HG02642 (cell line): ENCODE results near the gene GNG3.
A peak's percentile ranks its signal among the peaks of the same experiment; 100 is the strongest.

Experiments used
- ATAC-seq: cut with Tn5 transposase; IDR thresholded peaks from one replicate; pipeline ENCODE4 v1.9.1; 2021; ENCODE audit warnings: mild to moderate bottlenecking; ENCODE audit not compliant: unreplicated experiment, poor library complexity

The GNG3 gene

DNA sequence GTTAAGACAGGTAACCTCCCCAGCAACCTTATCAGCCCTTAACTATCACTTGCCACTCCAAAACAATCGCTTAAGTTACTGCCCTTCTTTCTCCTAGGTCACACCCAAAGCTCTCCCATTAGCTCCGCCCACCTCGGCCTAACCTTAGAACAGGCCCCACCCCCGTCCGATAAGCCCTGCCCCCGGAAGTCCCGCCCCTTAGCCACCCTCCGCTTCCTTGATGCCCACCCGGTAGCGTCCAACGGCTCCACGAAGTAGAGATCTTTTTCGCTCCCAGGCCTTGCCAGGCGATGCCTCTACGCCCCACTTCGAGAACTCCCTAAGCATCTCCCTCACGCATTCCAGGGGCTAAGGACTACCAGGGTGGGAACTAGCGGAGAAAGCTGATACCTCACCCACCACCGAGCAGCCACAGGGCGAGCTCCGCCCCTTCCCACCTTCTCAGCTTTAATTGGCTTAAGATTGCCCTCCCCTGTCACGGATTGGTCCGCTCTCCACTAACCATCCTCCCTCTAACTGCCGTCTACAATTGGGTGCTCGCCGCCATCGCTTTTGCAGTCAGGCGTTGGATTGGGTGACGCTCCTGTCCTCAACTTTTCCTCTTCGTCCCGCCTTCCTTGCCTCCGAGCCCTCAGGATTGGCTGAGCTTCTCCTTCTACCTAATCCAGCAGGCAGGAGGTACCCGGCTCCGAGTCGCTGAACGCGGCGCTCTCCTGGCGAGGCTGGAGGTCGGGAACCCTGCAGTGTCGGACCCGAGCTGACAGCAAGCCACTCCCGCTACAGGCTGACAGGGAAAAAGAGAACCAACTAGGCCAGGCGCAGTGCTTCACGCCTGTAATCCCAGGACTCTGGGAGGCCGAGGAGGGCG is 46.5 kb downstream of the GNG3 start, which contains the start of gene ZBTB3:
Gene ZBTB3 (minus strand): TSS at position 425 of the 868 bp plus-strand sequence. CDS start 496 bp downstream, outside the sequence.
- peak; percentile 96 for ATAC-seq

DNA sequence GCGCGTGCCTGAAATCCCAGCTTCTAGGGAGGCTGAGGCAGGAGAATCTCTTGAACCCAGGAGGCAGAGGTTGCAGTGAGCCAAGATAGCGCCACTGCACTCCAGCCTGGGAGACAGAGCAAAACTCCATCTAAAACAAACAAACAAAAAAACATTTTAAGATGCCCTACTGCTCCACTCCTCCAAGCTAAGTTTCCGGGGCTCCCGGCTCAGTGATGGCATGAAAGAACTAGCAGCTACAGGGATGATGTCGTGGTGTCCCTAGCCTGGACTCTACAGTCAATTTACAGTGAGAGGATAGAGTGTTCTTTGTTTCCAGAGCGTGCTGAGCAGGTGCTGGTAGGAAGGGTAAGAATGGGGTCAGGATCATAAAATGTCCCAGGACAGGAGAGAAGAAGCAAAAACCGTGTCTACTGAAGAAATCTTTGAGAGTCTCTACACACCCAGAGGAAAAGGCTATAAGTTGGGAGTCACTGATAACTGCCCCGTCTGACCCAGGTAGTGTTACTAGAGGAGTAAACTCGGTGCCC is 47.7 kb downstream of the GNG3 start:
- no peak for ATAC-seq

DNA sequence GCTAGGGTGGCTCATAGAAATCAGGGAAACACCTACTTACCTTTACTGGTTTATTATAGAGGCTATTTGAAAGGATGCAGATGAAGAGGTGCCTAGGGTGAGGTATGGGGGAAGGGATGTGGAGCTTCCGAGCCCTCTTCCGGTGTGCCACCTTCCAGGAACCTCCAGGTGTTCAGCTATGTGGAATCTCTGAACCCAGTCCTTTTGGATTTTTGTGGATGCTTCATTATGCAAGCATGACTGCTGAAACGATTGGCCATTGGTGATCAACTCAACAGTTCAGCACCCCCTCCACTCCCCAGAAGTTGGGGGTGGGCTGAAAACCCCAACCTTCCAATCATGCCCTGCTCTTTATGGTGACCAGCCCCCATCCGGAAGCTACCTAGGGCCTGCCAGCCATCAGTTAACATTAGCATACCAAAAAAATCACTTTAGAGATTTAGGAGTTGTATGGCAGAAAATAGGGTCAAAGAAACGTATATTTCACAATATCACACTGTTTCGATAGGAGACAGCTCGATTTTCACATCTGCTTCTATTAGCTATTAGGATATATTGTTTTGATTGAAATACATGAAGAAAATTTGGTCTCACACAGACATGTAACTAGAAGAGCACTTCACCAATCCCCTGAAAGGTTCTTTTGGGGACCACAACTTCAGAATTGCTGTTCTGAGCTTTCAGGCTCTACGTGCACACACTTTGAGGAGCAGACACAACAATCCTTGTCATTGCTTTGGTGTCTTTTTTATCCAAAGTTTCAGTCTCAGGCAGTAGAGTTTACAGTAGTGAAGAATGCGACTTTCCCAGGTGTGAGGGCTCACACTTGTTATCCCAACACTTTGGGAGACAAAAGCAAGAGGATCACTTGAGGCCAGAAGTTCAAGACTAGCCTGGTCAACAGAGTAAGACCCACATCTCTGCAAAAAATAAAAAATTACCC is 50.6 kb downstream of the GNG3 start:
- no peak for ATAC-seq
